OCI-LY3 (cell line): ENCODE results near the gene C14orf132.

Source experiments
- H2AFZ ChIP-seq: fragments of 200-600, 300-600 bp; shearing (Covaris generic); 2 replicates; pipeline ENCODE4 v1.6.0; 2014; ENCODE audit warnings: antibody characterized with exemption, low read depth, low read length
- H3K27ac ChIP-seq: fragments of 200-600, 300-600 bp; sonication (generic); 2 replicates; pipeline ENCODE4 v1.5.1; 2014; ENCODE audit warnings: mild to moderate bottlenecking, low read length, moderate library complexity, mixed read lengths
- H3K27me3 ChIP-seq: fragments of 200-600, 300-600 bp; sonication (generic); 2 replicates; pipeline ENCODE4 v1.6.1; 2014; ENCODE audit warnings: low read depth, low read length, mixed read lengths
- H3K36me3 ChIP-seq: fragments of 200-600, 300-600 bp; sonication (generic); replicated peaks from 2 replicates; pipeline ENCODE3; 2014; ENCODE audit warnings: low read depth, low read length, mixed read lengths
- H3K4me1 ChIP-seq: fragments of 300-600, 200-600 bp; sonication (generic); 2 replicates; pipeline ENCODE4 v1.6.1; 2014; ENCODE audit warnings: low read length, mixed read lengths
- H3K4me2 ChIP-seq: fragments of 200-600, 300-600 bp; sonication (generic); 2 replicates; pipeline ENCODE4 v1.6.1; 2014; ENCODE audit warnings: low read length, mixed read lengths
- H3K4me3 ChIP-seq: fragments of 300-600, 200-600 bp; sonication (generic); 2 replicates; pipeline ENCODE4 v1.5.1; 2014; ENCODE audit warnings: antibody characterized with exemption, mild to moderate bottlenecking, low read length, moderate library complexity
- H3K79me2 ChIP-seq: fragments of 300-600, 200-600 bp; shearing (Covaris generic); 2 replicates; pipeline ENCODE4 v1.6.1; 2014; ENCODE audit warnings: mild to moderate bottlenecking, low read length, mixed read lengths
- H3K9ac ChIP-seq: fragments of 300-600, 200-600 bp; shearing (Covaris generic); 2 replicates; pipeline ENCODE4 v1.6.0; 2014; ENCODE audit warnings: mild to moderate bottlenecking, low read length, moderate library complexity
- H3K9me3 ChIP-seq: fragments of 200-600, 300-600 bp; shearing (Covaris generic); 2 replicates; pipeline ENCODE4 v1.6.1; 2014; ENCODE audit warnings: low read length, mixed read lengths; ENCODE audit not compliant: insufficient read depth
- H4K20me1 ChIP-seq: fragments of 200-600, 300-600 bp; sonication (generic); 2 replicates; pipeline ENCODE4 v1.6.1; 2016; ENCODE audit warnings: low read length, mixed read lengths; ENCODE audit not compliant: insufficient read depth
- CTCF ChIP-seq: fragments of 200-600, 300-600 bp; sonication (generic); IDR thresholded peaks from 2 replicates; pipeline ENCODE4 v1.5.1; 2014; ENCODE audit warnings: antibody characterized with exemption, low read length, low read depth
- EZH2phosphoT487 ChIP-seq: fragments of 200-600 bp; shearing (Covaris generic); IDR thresholded peaks from 2 replicates; pipeline ENCODE4 v1.6.1; 2018; ENCODE audit warnings: antibody characterized with exemption, mixed run types, low read depth

Gene C14orf132

GRCh38 chr14:96029089-96029645 lies 10.0 kb upstream of the C14orf132 start:
- H3K36me3 ChIP-seq: no peaks in the 10 kb centered on the region
- H3K4me2 ChIP-seq: no peak overlapping the region
- no peak overlapping the region for H3K27ac ChIP-seq
- H2AFZ ChIP-seq: no peak overlapping the region
- H3K27me3 ChIP-seq: peaks cover 33% of the 10 kb centered on the region
- no peak overlapping the region for H3K4me3 ChIP-seq
- H3K4me1 ChIP-seq: no peaks in the 10 kb centered on the region
- no peaks in the 10 kb centered on the region for H4K20me1 ChIP-seq
- H3K9me3 ChIP-seq: no peaks in the 10 kb centered on the region
- H3K9ac ChIP-seq: no peak overlapping the region
- H3K79me2 ChIP-seq: no peaks in the 10 kb centered on the region
- TF ChIP-seq EZH2phosphoT487 (no peak), CTCF (no peak)

DNA sequence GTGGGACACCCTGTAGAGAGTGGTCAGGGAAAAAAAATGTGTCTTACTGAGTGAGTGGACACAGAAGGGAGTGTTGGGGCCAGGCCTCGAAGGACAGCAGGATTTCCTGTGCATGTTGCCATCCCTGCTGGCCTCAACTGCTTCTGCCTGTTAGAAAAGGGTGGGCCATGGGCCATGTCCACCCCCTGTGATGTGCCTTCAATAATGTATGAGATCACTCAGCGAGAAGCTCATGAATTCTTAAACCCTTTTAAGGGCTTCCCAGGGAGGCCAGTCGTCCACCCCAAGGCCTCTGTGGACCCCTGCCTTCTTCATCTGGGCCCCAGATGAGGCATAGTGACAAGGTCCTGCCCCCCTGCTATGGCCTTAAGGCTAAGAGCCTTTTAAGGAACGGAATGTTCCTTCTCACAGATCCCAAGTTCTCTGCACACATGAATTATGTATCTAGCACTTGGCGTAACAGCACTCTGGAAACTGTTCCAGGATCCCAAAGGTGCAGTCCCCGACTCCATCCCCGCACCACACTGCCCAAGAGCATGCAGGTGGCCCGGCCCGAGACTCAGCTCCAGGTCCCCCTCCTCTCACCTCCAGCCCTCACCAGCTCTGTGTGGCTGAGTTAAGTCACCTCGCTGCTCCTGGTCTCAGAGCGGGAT lies 8.9 kb upstream of the C14orf132 start:
- Histone ChIP-seq H3K4me2 (no peak overlapping the region), H2AFZ (no peak overlapping the region), H3K9me3 (no peaks in the 10 kb centered on the region), H3K9ac (no peak overlapping the region), H3K4me1 (no peaks in the 10 kb centered on the region), H3K79me2 (no peaks in the 10 kb centered on the region), H3K36me3 (no peaks in the 10 kb centered on the region), H4K20me1 (no peaks in the 10 kb centered on the region), H3K27ac (no peak overlapping the region), H3K27me3 (peaks cover 29% of the 10 kb centered on the region), H3K4me3 (no peak overlapping the region)
- TF ChIP-seq EZH2phosphoT487 (no peak), CTCF (no peak)

- no peak overlapping the region for H3K27ac ChIP-seq
- TF ChIP-seq CTCF: no peak
- TF ChIP-seq EZH2phosphoT487: no peak
- no peaks in the 10 kb centered on the region for H3K79me2 ChIP-seq
- H3K27me3 ChIP-seq: peaks cover 20% of the 10 kb centered on the region
- H3K9ac ChIP-seq: no peak overlapping the region
- H4K20me1 ChIP-seq: no peaks in the 10 kb centered on the region
- H3K4me3 ChIP-seq: no peak overlapping the region
- H2AFZ ChIP-seq: no peak overlapping the region
- no peaks in the 10 kb centered on the region for H3K9me3 ChIP-seq
- H3K4me1 ChIP-seq: no peaks in the 10 kb centered on the region
- no peak overlapping the region for H3K4me2 ChIP-seq
- H3K36me3 ChIP-seq: no peaks in the 10 kb centered on the region
These were observed 7.5 kb upstream of the C14orf132 start for GRCh38 chr14:96031691-96032090.

GRCh38 chr14:96035456-96035855 lies 3.7 kb upstream of the C14orf132 start:
- Histone ChIP-seq H3K4me1 (no peaks in the 10 kb centered on the region), H3K79me2 (no peaks in the 10 kb centered on the region), H3K4me2 (no peak overlapping the region), H2AFZ (no peak overlapping the region), H3K9me3 (no peaks in the 10 kb centered on the region), H3K27ac (no peak overlapping the region), H3K27me3 (peaks cover 10% of the 10 kb centered on the region), H3K4me3 (no peak overlapping the region), H4K20me1 (no peaks in the 10 kb centered on the region), H3K36me3 (no peaks in the 10 kb centered on the region), H3K9ac (no peak overlapping the region)
- TF ChIP-seq CTCF (no peak), EZH2phosphoT487 (no peak)
